BLaER1 (cell line): ENCODE data around the gene TARDBP.
"Not testable (repeated sequence)": the region's sequence is repeated elsewhere in the genome, so short reads cannot be mapped to it uniquely, and the experiment has no call there.

ENCODE experiments used
- H3K27ac ChIP-seq: shearing (Covaris generic); formaldehyde crosslinking; 2 replicates; pipeline ENCODE4 v1.8.1; 2022
- H3K27me3 ChIP-seq: shearing (Covaris generic); formaldehyde crosslinking; 2 replicates; pipeline ENCODE4 v1.8.1; 2022
- H3K36me3 ChIP-seq: shearing (Covaris generic); formaldehyde crosslinking; 2 replicates; pipeline ENCODE4 v1.8.1; 2022
- H3K4me1 ChIP-seq: shearing (Covaris generic); formaldehyde crosslinking; 2 replicates; pipeline ENCODE4 v1.8.1; 2022
- H3K4me2 ChIP-seq: shearing (Covaris generic); formaldehyde crosslinking; 2 replicates; pipeline ENCODE4 v1.8.1; 2022
- H3K4me3 ChIP-seq: shearing (Covaris generic); formaldehyde crosslinking; 2 replicates; pipeline ENCODE4 v1.8.1; 2022
- H3K9ac ChIP-seq: shearing (Covaris generic); formaldehyde crosslinking; 2 replicates; pipeline ENCODE4 v1.8.1; 2022
- H3K9me3 ChIP-seq: shearing (Covaris generic); formaldehyde crosslinking; 2 replicates; pipeline ENCODE4 v1.8.1; 2022
- H4K20me1 ChIP-seq: shearing (Covaris generic); formaldehyde crosslinking; 2 replicates; pipeline ENCODE4 v1.8.1; 2022
- Cebpa-rat ChIP-seq: shearing (Covaris generic); IDR thresholded peaks from 2 replicates; pipeline ENCODE4 v1.8.1; 2022

Gene TARDBP

GRCh38 chr1:10990828-10991227 is 21.6 kb upstream of the TARDBP start:
- H3K27me3 ChIP-seq, result no peaks in the 10 kb centered on the region
- H4K20me1 ChIP-seq, result no peaks in the 10 kb centered on the region
- no peak for TF ChIP-seq Cebpa-rat
- H3K36me3 ChIP-seq, result no peaks in the 10 kb centered on the region
- no peak overlapping the region for H3K9ac ChIP-seq
- peaks cover 31% of the 10 kb centered on the region for H3K4me1 ChIP-seq
- no peaks in the 10 kb centered on the region for H3K9me3 ChIP-seq
- H3K4me3 ChIP-seq, result no peak overlapping the region
- H3K4me2 ChIP-seq, result peak overlapping the region; percentile 50
- no peak overlapping the region for H3K27ac ChIP-seq

DNA sequence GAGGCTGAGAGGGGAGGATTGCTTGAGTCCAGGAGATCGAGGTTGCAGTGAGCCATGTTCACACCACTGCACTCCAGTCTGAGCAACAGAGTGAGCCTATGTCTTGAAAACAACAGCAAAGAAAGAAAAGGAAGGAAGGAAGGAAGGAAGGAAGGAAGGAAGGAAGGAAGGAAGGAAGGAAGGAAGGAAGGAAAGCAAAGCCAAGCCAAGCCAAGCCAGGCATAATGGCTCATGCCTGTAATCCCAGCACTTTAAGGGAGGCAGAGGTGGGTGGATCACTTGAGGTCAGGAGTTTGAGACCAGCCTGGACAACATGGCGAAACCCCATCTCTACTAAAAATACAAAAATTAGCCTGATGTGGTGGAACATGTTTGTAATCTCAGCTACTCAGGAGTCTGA is 20.4 kb upstream of the TARDBP start:
- H3K4me1 ChIP-seq, result peaks cover 31% of the 10 kb centered on the region
- H3K27me3 ChIP-seq, H3K9me3 ChIP-seq, H3K36me3 ChIP-seq, H3K9ac ChIP-seq, H3K4me3 ChIP-seq, H3K27ac ChIP-seq, H4K20me1 ChIP-seq: not testable (repeated sequence)
- peak overlapping the region; percentile 50 for H3K4me2 ChIP-seq

GRCh38 chr1:10992864-10993263 is 19.6 kb upstream of the TARDBP start:
- TF ChIP-seq Cebpa-rat, result no peak

GRCh38 chr1:10996100-10996499 is 16.4 kb upstream of the TARDBP start:
- peaks cover 15% of the 10 kb centered on the region for H3K4me1 ChIP-seq
- H3K27me3 ChIP-seq, result no peaks in the 10 kb centered on the region
- H3K36me3 ChIP-seq, result no peaks in the 10 kb centered on the region
- no peak overlapping the region for H3K27ac ChIP-seq
- H3K4me2 ChIP-seq, result no peak overlapping the region
- no peak overlapping the region for H3K9ac ChIP-seq
- TF ChIP-seq Cebpa-rat, result no peak
- H3K4me3 ChIP-seq, result no peak overlapping the region
- H4K20me1 ChIP-seq, result no peaks in the 10 kb centered on the region
- H3K9me3 ChIP-seq, result peaks cover 13% of the 10 kb centered on the region

More at GRCh38 chr1:10992864-10993263, 19.6 kb upstream of the TARDBP start:
- no peak overlapping the region for H3K9ac ChIP-seq
- no peaks in the 10 kb centered on the region for H3K36me3 ChIP-seq
- no peaks in the 10 kb centered on the region for H3K9me3 ChIP-seq
- H4K20me1 ChIP-seq, result no peaks in the 10 kb centered on the region
- H3K4me2 ChIP-seq, result no peak overlapping the region
- H3K27ac ChIP-seq, result no peak overlapping the region
- H3K4me1 ChIP-seq, result peaks cover 30% of the 10 kb centered on the region
- no peak overlapping the region for H3K4me3 ChIP-seq
- H3K27me3 ChIP-seq, result no peaks in the 10 kb centered on the region

- H3K9me3 ChIP-seq, result peaks cover 13% of the 10 kb centered on the region
These were observed 11.9 kb upstream of the TARDBP start for GRCh38 chr1:11000526-11000925.

DNA sequence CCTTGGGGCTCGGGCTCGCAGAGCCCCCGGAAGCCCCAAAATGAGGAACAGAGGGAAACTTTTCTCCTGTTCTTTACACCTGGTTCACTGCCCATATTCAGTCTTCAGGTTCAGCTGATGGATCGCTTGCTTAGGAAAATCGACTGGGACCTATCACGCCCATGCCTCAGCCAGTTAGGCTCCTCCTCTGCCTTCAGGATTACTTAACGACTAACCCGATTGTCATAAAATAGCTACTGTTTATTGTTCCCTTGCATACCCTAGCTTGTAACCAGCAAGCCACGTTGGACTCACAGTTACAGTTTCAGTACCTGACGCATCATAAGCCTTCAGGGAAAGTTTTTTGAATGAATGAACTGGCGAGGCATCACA is 692 bp downstream of the TARDBP start:
- Histone ChIP-seq H3K27me3 (no peaks in the 10 kb centered on the region), H3K4me1 (peaks cover 22% of the 10 kb centered on the region), H3K9ac (peak overlapping the region; percentile 100), H3K9me3 (no peaks in the 10 kb centered on the region), H4K20me1 (peaks cover 57% of the 10 kb centered on the region), H3K4me2 (peak overlapping the region; percentile 90), H3K4me3 (peak overlapping the region; percentile 81), H3K27ac (peak overlapping the region; percentile 99), H3K36me3 (peaks cover 49% of the 10 kb centered on the region)
- no peak for TF ChIP-seq Cebpa-rat

More at GRCh38 chr1:11000526-11000925, 11.9 kb upstream of the TARDBP start:
- no peak overlapping the region for H3K4me3 ChIP-seq
- H3K4me2 ChIP-seq, result no peak overlapping the region
- H3K27ac ChIP-seq, result no peak overlapping the region
- no peak overlapping the region for H3K9ac ChIP-seq
- no peak for TF ChIP-seq Cebpa-rat
- no peaks in the 10 kb centered on the region for H3K4me1 ChIP-seq
- no peaks in the 10 kb centered on the region for H3K27me3 ChIP-seq
- H3K36me3 ChIP-seq, result no peaks in the 10 kb centered on the region
- no peaks in the 10 kb centered on the region for H4K20me1 ChIP-seq

- H3K4me2 ChIP-seq, H3K9ac ChIP-seq, H3K4me1 ChIP-seq, H3K4me3 ChIP-seq, H3K27ac ChIP-seq, H3K27me3 ChIP-seq, H3K9me3 ChIP-seq: not testable (repeated sequence)
- Histone ChIP-seq H3K36me3 (peaks cover 99% of the 10 kb centered on the region), H4K20me1 (peaks cover 100% of the 10 kb centered on the region)
These were observed 6.9 kb downstream of the TARDBP start for GRCh38 chr1:11019358-11019757.

DNA sequence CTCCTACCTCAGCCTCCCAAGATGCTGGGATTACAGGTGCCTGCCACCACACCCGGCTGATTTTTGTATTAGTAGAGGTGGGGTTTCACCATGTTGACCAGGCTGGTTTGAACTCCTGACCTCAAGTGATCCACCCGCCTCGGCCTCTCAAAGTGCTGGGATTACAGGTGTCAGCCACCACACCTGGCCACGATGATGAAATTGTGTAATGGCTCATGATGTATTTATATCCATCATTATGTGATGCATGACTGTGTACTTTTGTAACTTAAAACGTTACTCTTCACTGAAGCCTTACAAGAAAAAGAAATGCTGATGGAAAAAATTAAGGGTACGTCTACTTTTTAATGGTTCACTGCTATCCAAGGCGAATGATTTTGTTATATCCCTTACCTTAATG is 7.5 kb downstream of the TARDBP start:
- Histone ChIP-seq H3K4me2 (no peak overlapping the region), H3K9ac (no peak overlapping the region), H3K36me3 (peaks cover 99% of the 10 kb centered on the region), H3K27ac (no peak overlapping the region), H3K9me3 (no peaks in the 10 kb centered on the region), H4K20me1 (peaks cover 100% of the 10 kb centered on the region), H3K4me3 (no peak overlapping the region), H3K4me1 (no peaks in the 10 kb centered on the region), H3K27me3 (no peaks in the 10 kb centered on the region)
- no peak for TF ChIP-seq Cebpa-rat

DNA sequence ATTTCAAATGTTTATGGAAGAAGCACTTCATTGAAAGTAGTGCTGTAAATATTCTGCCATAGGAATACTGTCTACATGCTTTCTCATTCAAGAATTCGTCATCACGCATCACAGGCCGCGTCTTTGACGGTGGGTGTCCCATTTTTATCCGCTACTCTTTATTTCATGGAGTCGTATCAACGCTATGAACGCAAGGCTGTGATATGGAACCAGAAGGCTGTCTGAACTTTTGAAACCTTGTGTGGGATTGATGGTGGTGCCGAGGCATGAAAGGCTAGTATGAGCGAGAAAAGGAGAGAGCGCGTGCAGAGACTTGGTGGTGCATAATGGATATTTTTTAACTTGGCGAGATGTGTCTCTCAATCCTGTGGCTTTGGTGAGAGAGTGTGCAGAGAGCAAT is 10.7 kb downstream of the TARDBP start:
- no peaks in the 10 kb centered on the region for H3K9me3 ChIP-seq
- H4K20me1 ChIP-seq, result peaks cover 99% of the 10 kb centered on the region
- no peak overlapping the region for H3K4me2 ChIP-seq
- no peaks in the 10 kb centered on the region for H3K27me3 ChIP-seq
- no peak overlapping the region for H3K9ac ChIP-seq
- no peak for TF ChIP-seq Cebpa-rat
- no peak overlapping the region for H3K4me3 ChIP-seq
- H3K27ac ChIP-seq, result no peak overlapping the region
- H3K4me1 ChIP-seq, result no peaks in the 10 kb centered on the region
- peaks cover 92% of the 10 kb centered on the region for H3K36me3 ChIP-seq

GRCh38 chr1:11024154-11024873 is 11.9 kb downstream of the TARDBP start:
- no peak overlapping the region for H3K9ac ChIP-seq
- TF ChIP-seq Cebpa-rat, result no peak
- no peaks in the 10 kb centered on the region for H3K27me3 ChIP-seq
- no peak overlapping the region for H3K4me2 ChIP-seq
- H3K36me3 ChIP-seq, result peaks cover 81% of the 10 kb centered on the region
- no peak overlapping the region for H3K4me3 ChIP-seq
- H3K9me3 ChIP-seq, result no peaks in the 10 kb centered on the region
- H4K20me1 ChIP-seq, result peaks cover 89% of the 10 kb centered on the region
- no peaks in the 10 kb centered on the region for H3K4me1 ChIP-seq
- H3K27ac ChIP-seq, result no peak overlapping the region

- H3K9me3 ChIP-seq, result no peaks in the 10 kb centered on the region
- no peaks in the 10 kb centered on the region for H3K27me3 ChIP-seq
- no peak for TF ChIP-seq Cebpa-rat
- H3K36me3 ChIP-seq, result peaks cover 79% of the 10 kb centered on the region
- no peak overlapping the region for H3K9ac ChIP-seq
- no peak overlapping the region for H3K4me3 ChIP-seq
- no peak overlapping the region for H3K27ac ChIP-seq
- H3K4me1 ChIP-seq, result no peaks in the 10 kb centered on the region
- H4K20me1 ChIP-seq, result peaks cover 84% of the 10 kb centered on the region
- no peak overlapping the region for H3K4me2 ChIP-seq
These were observed 12.4 kb downstream of the TARDBP start for GRCh38 chr1:11024874-11025203.
